Mesendoderm (in vitro differentiated cells): ENCODE data around the gene TSPAN33.

Experiments
- DNase-seq: peaks from one replicate; pipeline ENCODE4 v3.0.0; 2013
- H2AK5ac ChIP-seq: 2 replicates; pipeline ENCODE4 v1.6.1; 2013; ENCODE audit warnings: low read length, inconsistent platforms
- H2BK120ac ChIP-seq: 2 replicates; pipeline ENCODE4 v1.6.1; 2013; ENCODE audit warnings: low read depth, mild to moderate bottlenecking, low read length, moderate library complexity, mixed read lengths
- H2BK15ac ChIP-seq: replicated peaks from 2 replicates; pipeline ENCODE4 v1.6.1; 2013; ENCODE audit warnings: low read depth, mild to moderate bottlenecking, moderate library complexity
- H2BK5ac ChIP-seq: 2 replicates; pipeline ENCODE4 v1.6.1; 2013; ENCODE audit warnings: low read length, inconsistent platforms
- H3K18ac ChIP-seq: 2 replicates; pipeline ENCODE4 v1.6.1; 2013; ENCODE audit warnings: mild to moderate bottlenecking, low read length, mixed read lengths
- H3K23ac ChIP-seq: one replicate; pipeline ENCODE4 v1.6.1; 2013; ENCODE audit warnings: low read length
- H3K27ac ChIP-seq: 2 replicates; pipeline ENCODE4 v1.5.1; 2013; ENCODE audit warnings: low read depth, mild to moderate bottlenecking, inconsistent platforms, low read length, moderate library complexity
- H3K27me3 ChIP-seq: 2 replicates; pipeline ENCODE4 v1.6.1; 2013; ENCODE audit warnings: low read length, control low read depth, mild to moderate bottlenecking, inconsistent platforms; ENCODE audit not compliant: insufficient read depth, poor library complexity
- H3K36me3 ChIP-seq: 2 replicates; pipeline ENCODE4 v1.6.1; 2013; ENCODE audit warnings: low read length, inconsistent platforms; ENCODE audit not compliant: control insufficient read depth, insufficient read depth
- H3K4ac ChIP-seq: one replicate; pipeline ENCODE4 v1.6.1; 2013; ENCODE audit warnings: low read depth, mild to moderate bottlenecking, low read length, moderate library complexity
- H3K4me1 ChIP-seq: 2 replicates; pipeline ENCODE4 v1.6.1; 2013; ENCODE audit warnings: low read depth, low read length, inconsistent platforms; ENCODE audit not compliant: control insufficient read depth
- H3K4me2 ChIP-seq: 2 replicates; pipeline ENCODE4 v1.6.1; 2013; ENCODE audit warnings: low read length
- H3K4me3 ChIP-seq: 2 replicates; pipeline ENCODE4 v1.5.1; 2013; ENCODE audit warnings: mild to moderate bottlenecking, low read length
- H3K56ac ChIP-seq: one replicate; pipeline ENCODE4 v1.6.1; 2013; ENCODE audit warnings: low read length
- H3K79me1 ChIP-seq: 2 replicates; pipeline ENCODE4 v1.6.1; 2013; ENCODE audit warnings: low read length, inconsistent platforms
- H3K79me2 ChIP-seq: 2 replicates; pipeline ENCODE4 v1.6.1; 2013; ENCODE audit warnings: mild to moderate bottlenecking, low read length; ENCODE audit not compliant: control insufficient read depth, insufficient read depth
- H3K9ac ChIP-seq: 2 replicates; pipeline ENCODE4 v1.6.1; 2013; ENCODE audit warnings: low read length, inconsistent platforms
- H4K5ac ChIP-seq: one replicate; pipeline ENCODE4 v1.6.1; 2013; ENCODE audit warnings: low read length
- H4K8ac ChIP-seq: one replicate; pipeline ENCODE4 v1.6.1; 2013; ENCODE audit warnings: low read depth, mild to moderate bottlenecking, control low read depth, low read length, moderate library complexity
- WGBS: extraction: QIAGEN DNeasy Blood & Tissue Kit; methylation state at CpG from one replicate; pipeline ENCODE4 v1.1.7; 2013; ENCODE audit warnings: low lambda C conversion rate, missing lambda C conversion rate; ENCODE audit not compliant: insufficient coverage; ENCODE audit errors: extremely low coverage; 5-methylcytosine and 5-hydroxymethylcytosine counted together

The TSPAN33 gene

DNA sequence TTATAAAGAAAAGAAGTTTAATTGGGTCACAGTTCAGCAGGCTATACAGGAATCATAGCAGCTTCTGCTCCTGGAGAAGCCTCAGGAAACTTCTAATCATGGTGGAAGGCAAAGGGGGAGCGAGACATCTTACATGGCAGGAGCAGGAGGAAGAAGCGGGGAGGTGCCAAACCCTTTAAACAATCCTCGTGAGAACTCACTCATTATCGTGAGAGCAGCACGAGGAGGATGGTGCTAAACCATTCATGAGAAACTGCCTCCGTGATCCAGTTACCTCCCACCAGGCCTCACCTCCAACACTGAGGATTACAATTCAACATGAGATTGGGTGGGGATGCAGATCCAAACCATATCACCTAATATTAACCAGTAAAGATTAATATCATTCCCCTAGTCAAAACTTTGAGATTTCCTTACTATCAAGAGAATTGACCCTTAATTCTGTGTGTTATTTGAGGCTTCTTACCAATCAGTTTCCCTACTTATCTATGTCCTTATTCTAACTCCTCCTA, 42.3 kb downstream of the TSPAN33 start:
- Histone ChIP-seq H2BK120ac (no peak overlapping the region), H3K9ac (no peak overlapping the region), H3K4me2 (no peak overlapping the region), H3K79me2 (peaks cover 24% of the 10 kb centered on the region), H3K4ac (no peak overlapping the region), H4K5ac (no peak overlapping the region), H3K27me3 (peaks cover 2% of the 10 kb centered on the region), H3K79me1 (peaks cover 18% of the 10 kb centered on the region), H3K23ac (no peak overlapping the region), H2BK15ac (no peak overlapping the region), H3K56ac (no peak overlapping the region), H3K4me1 (peaks cover 6% of the 10 kb centered on the region), H3K36me3 (no peaks in the 10 kb centered on the region), H2AK5ac (no peak overlapping the region), H2BK5ac (no peak overlapping the region), H3K4me3 (no peak overlapping the region), H3K18ac (no peak overlapping the region), H3K27ac (no peak overlapping the region), H4K8ac (no peak overlapping the region)
- no CpG with 5 or more reads among the region's 6 CpGs for WGBS
- DNase-seq, result no peak

DNA sequence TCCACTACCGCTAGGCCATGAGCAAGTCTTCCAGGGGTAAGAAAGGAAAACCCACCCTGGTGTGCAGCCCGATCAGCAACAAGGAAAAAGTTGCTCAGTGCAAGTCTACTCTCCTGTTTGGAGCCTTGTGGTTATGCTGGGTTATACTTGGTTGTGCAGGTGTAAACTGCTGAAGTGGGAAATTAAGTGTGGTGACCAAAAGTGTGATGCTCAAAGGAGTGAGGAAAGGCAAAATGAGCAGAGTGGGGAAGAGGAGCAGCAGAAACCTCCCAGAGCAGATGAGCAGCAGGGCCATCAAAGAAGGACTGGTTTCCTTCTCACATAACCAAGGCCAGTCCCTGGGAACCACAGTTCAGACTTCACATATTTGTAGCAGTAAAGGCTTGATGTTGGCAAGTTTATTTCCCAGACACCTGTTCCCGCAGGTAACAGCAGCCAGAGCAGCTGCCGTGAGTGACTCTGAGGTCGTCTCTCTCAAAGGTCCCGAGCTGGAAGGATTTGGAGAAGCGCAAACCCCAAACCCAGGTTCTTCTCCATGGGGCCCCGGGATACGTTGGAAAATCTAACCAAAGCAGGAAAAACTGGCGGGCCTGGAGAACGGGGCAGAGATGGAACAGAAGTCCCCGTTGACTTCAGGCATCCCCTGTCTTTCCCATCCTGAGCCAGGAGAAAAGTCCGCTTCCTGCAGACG, 43.3 kb downstream of the TSPAN33 start:
- H3K4me1 ChIP-seq, result peaks cover 6% of the 10 kb centered on the region
- peaks cover 2% of the 10 kb centered on the region for H3K27me3 ChIP-seq
- H4K5ac ChIP-seq, result no peak overlapping the region
- peak overlapping the region; percentile 61 for H3K4me2 ChIP-seq
- no peak overlapping the region for H3K18ac ChIP-seq
- no peak overlapping the region for H2BK15ac ChIP-seq
- H3K56ac ChIP-seq, result peak overlapping the region; percentile 90
- no peak overlapping the region for H3K4ac ChIP-seq
- no CpG with 5 or more reads among the region's 14 CpGs for WGBS
- H3K27ac ChIP-seq, result no peak overlapping the region
- peak overlapping the region; percentile 43 for H3K4me3 ChIP-seq
- no peak overlapping the region for H3K23ac ChIP-seq
- peak overlapping the region; percentile 95 for H3K9ac ChIP-seq
- H2AK5ac ChIP-seq, result no peak overlapping the region
- H3K36me3 ChIP-seq, result no peaks in the 10 kb centered on the region
- H3K79me1 ChIP-seq, result peaks cover 18% of the 10 kb centered on the region
- H3K79me2 ChIP-seq, result peaks cover 33% of the 10 kb centered on the region
- DNase-seq, result no peak
- H2BK120ac ChIP-seq, result no peak overlapping the region
- H4K8ac ChIP-seq, result no peak overlapping the region
- H2BK5ac ChIP-seq, result no peak overlapping the region

DNA sequence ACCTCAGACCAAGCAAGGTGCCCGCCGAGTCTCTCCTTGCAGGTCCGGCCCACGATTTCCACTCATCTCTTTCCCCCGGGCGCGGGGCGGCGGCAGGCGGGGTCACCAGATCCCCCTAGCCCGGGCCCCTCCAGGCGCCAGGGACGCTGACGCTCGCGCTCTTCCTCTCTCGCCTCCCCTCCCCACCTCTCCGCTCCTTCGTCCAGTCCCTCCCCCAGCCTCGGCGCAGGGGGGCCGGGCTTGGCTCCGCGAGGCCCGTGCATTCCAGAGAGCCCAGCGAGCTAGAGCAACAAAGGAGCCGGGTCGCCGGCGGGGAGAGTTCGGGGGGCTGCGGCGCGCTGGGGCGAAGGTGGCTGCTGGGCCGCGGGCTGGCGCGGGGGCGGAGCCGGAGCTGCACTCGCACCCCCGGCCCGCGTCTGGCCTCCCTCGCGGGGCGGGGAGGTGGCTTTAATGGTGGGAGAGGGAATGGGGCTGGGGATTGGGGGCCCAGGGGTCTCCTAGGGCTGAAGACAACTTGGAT, 43.9 kb downstream of the TSPAN33 start, which contains the start of gene SMO:
SMO (plus strand) TSS at position 262 of the 520 bp plus-strand sequence. CDS start 519 bp downstream, outside the sequence.
- Histone ChIP-seq H3K4me3 (peak within 1 kb of the TSS; percentile 43), H2BK120ac (peak within 1 kb of the TSS; percentile 56), H3K9ac (peak within 1 kb of the TSS; percentile 95), H3K79me1 (peaks cover 20% of the 10 kb centered on the region), H3K23ac (peak within 1 kb of the TSS; percentile 75), H3K4ac (peak within 1 kb of the TSS; percentile 92), H3K4me2 (peak within 1 kb of the TSS; percentile 86), H3K79me2 (peaks cover 35% of the 10 kb centered on the region), H4K8ac (peak within 1 kb of the TSS; percentile 91), H3K4me1 (peaks cover 6% of the 10 kb centered on the region), H2AK5ac (no peak within 1 kb of the TSS), H4K5ac (no peak within 1 kb of the TSS), H2BK15ac (no peak within 1 kb of the TSS), H3K27ac (peak within 1 kb of the TSS; percentile 55), H2BK5ac (no peak within 1 kb of the TSS), H3K56ac (peak within 1 kb of the TSS; percentile 90), H3K18ac (peak within 1 kb of the TSS; percentile 98), H3K36me3 (no peaks in the 10 kb centered on the region), H3K27me3 (peaks cover 2% of the 10 kb centered on the region)
- peak; percentile 89 for DNase-seq
- no CpG with 5 or more reads among the region's 48 CpGs for WGBS

DNA sequence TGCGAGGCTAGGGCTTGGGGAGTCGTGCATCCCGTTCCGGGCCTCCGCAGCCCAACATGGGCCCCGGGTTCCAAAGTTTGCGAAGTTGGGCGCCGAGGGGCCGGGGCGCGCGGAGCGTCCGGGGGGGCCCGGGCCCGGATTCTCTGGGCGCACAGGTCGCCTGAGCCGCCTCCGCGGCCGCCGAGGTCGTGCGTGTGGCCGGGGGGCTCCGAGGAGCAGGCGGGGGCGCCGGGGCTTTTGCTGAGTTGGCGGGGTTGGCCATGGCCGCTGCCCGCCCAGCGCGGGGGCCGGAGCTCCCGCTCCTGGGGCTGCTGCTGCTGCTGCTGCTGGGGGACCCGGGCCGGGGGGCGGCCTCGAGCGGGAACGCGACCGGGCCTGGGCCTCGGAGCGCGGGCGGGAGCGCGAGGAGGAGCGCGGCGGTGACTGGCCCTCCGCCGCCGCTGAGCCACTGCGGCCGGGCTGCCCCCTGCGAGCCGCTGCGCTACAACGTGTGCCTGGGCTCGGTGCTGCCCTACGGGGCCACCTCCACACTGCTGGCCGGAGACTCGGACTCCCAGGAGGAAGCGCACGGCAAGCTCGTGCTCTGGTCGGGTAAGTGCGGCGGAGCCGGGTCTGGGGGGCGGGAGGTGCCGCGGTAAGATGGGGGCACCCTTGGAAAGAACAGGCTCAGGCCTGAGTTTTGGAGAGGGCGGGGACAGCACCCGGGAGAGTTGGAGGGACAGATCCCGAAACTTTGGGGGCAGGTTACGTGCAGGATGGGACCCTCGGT, 44.6 kb downstream of the TSPAN33 start:
- H3K27me3 ChIP-seq, result peaks cover 2% of the 10 kb centered on the region
- H2BK5ac ChIP-seq, result no peak overlapping the region
- peak overlapping the region; percentile 56 for H2BK120ac ChIP-seq
- no peak overlapping the region for H2AK5ac ChIP-seq
- no peaks in the 10 kb centered on the region for H3K36me3 ChIP-seq
- H3K27ac ChIP-seq, result peak overlapping the region; percentile 55
- H4K8ac ChIP-seq, result peak overlapping the region; percentile 91
- H3K4me2 ChIP-seq, result peak overlapping the region; percentile 86
- peak overlapping the region; percentile 75 for H3K23ac ChIP-seq
- H3K79me1 ChIP-seq, result peaks cover 20% of the 10 kb centered on the region
- peaks cover 37% of the 10 kb centered on the region for H3K79me2 ChIP-seq
- no peak overlapping the region for H2BK15ac ChIP-seq
- H3K9ac ChIP-seq, result peak overlapping the region; percentile 95
- no peak overlapping the region for H4K5ac ChIP-seq
- peak overlapping the region; percentile 92 for H3K4ac ChIP-seq
- peak overlapping the region; percentile 90 for H3K56ac ChIP-seq
- peak; percentile 35 for DNase-seq
- WGBS, result no CpG with 5 or more reads among the region's 83 CpGs
- H3K4me3 ChIP-seq, result peak overlapping the region; percentile 43
- H3K18ac ChIP-seq, result peak overlapping the region; percentile 98
- H3K4me1 ChIP-seq, result peaks cover 6% of the 10 kb centered on the region

DNA sequence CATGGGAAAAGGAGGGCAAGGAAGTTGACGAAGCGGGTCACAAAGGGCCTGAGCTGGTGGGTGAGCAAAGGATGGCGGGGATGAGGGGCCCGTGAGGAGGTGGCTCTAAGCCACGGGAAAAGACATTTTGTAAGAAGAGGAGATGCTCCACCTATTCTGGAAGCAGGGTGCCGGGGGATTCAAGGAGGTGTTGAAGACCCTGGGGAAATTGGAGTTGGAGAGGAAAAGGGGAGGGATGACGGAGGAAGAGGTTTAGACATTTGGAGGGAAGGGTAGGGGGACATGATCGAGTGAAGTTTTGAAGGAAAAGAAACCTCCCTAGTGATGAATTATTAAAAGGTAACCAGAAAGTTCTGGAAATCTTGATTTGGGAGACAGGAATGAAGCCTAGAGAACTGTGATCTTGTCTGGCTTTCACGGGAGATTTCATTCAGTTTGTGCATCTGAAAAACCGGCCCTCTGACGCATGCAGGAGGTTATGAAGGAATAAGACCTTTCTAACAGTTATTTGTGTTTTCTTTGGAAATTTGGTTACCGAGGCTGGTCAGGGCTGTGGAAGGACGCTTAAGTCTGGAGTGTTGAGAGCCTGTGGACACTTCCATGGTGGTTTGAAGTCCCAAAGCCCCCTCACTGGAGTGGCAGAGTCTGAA, 45.3 kb downstream of the TSPAN33 start:
- peak overlapping the region; percentile 43 for H3K4me3 ChIP-seq
- H3K36me3 ChIP-seq, result no peaks in the 10 kb centered on the region
- peaks cover 20% of the 10 kb centered on the region for H3K79me1 ChIP-seq
- peak overlapping the region; percentile 90 for H3K56ac ChIP-seq
- H3K23ac ChIP-seq, result no peak overlapping the region
- no peak overlapping the region for H2BK15ac ChIP-seq
- peaks cover 37% of the 10 kb centered on the region for H3K79me2 ChIP-seq
- no CpG with 5 or more reads among the region's 13 CpGs for WGBS
- H2AK5ac ChIP-seq, result no peak overlapping the region
- peaks cover 2% of the 10 kb centered on the region for H3K27me3 ChIP-seq
- H4K5ac ChIP-seq, result no peak overlapping the region
- peak overlapping the region; percentile 86 for H3K4me2 ChIP-seq
- H4K8ac ChIP-seq, result no peak overlapping the region
- no peak for DNase-seq
- H2BK120ac ChIP-seq, result no peak overlapping the region
- H3K18ac ChIP-seq, result peak overlapping the region; percentile 98
- H2BK5ac ChIP-seq, result no peak overlapping the region
- no peak overlapping the region for H3K27ac ChIP-seq
- H3K4me1 ChIP-seq, result peaks cover 6% of the 10 kb centered on the region
- peak overlapping the region; percentile 95 for H3K9ac ChIP-seq
- no peak overlapping the region for H3K4ac ChIP-seq
